IMR-90 (cell line): ENCODE measurements around the gene EVA1C. TPM values are rescaled to one million over a fixed set of nuclear protein-coding genes. Genes with fewer than 3 reads are reported as not detected.
"Not testable (repeated sequence)": the region's sequence is repeated elsewhere in the genome, so short reads cannot be mapped to it uniquely, and the experiment has no call there.

ENCODE experiments used
- ATAC-seq: fragments of 200-7000 bp; cut with Tn5 transposase; 2 replicates; pipeline ENCODE4 v1.9.1; 2020; ENCODE audit warnings: low read depth, mild to moderate bottlenecking, moderate library complexity
- BruUV-seq: library from RNA; stranded (reverse); fragments of 400-500 nt; replicated peaks from 2 replicates; lab custom pipeline; 2021; lab: Mats Ljungman, UMichigan
- CTCF ChIA-PET: fragments of 300-600 bp; formaldehyde crosslinking; extraction: SDS; loops from one replicate; lab custom pipeline; 2021; ENCODE audit warnings: antibody characterized with exemption; lab: Yijun Ruan, JAX
- POLR2A ChIA-PET: fragments of 300-600 bp; sonication (Branson Sonifier 250); formaldehyde crosslinking; loops from one replicate; lab custom pipeline; 2022; ENCODE audit warnings: antibody characterized with exemption; ENCODE audit not compliant: unreplicated experiment; lab: Charles Lee
- DNase-seq: peaks from one replicate; pipeline ENCODE4 v3.0.0; 2013
- H2AFZ ChIP-seq: replicated peaks from 2 replicates; pipeline ENCODE3; 2013; ENCODE audit warnings: low read length, mild to moderate bottlenecking; ENCODE audit not compliant: poor library complexity
- H2AK5ac ChIP-seq: 2 replicates; pipeline ENCODE4 v1.6.1; 2013; ENCODE audit warnings: low read depth, low read length, inconsistent platforms
- H2AK9ac ChIP-seq: replicated peaks from 2 replicates; pipeline ENCODE3; 2013; ENCODE audit warnings: mild to moderate bottlenecking, low read depth, low read length, moderate library complexity; ENCODE audit not compliant: poor library complexity
- H2BK120ac ChIP-seq: 2 replicates; pipeline ENCODE4 v1.6.1; 2013; ENCODE audit warnings: low read depth, low read length, inconsistent platforms
- H2BK15ac ChIP-seq: 3 replicates; pipeline ENCODE4 v1.6.1; 2013; ENCODE audit warnings: low read depth, low read length, inconsistent platforms
- H2BK20ac ChIP-seq: 2 replicates; pipeline ENCODE4 v1.6.1; 2013; ENCODE audit warnings: low read depth, mild to moderate bottlenecking, inconsistent platforms, low read length, moderate library complexity
- H2BK5ac ChIP-seq: 2 replicates; pipeline ENCODE4 v1.6.1; 2013; ENCODE audit warnings: mild to moderate bottlenecking, low read depth, low read length, inconsistent platforms; ENCODE audit not compliant: poor library complexity, severe bottlenecking
- H3K14ac ChIP-seq: replicated peaks from 2 replicates; pipeline ENCODE4 v1.6.1; 2013; ENCODE audit warnings: low read depth, low read length, inconsistent platforms
- H3K18ac ChIP-seq: 2 replicates; pipeline ENCODE4 v1.6.1; 2013; ENCODE audit warnings: low read depth, low read length, control low read depth
- H3K23ac ChIP-seq: 2 replicates; pipeline ENCODE4 v1.6.1; 2013; ENCODE audit warnings: low read depth, low read length, inconsistent platforms
- H3K27ac ChIP-seq: 2 replicates; pipeline ENCODE4 v1.5.1; 2013; ENCODE audit warnings: mild to moderate bottlenecking, control low read depth, low read length; ENCODE audit not compliant: insufficient read depth
- H3K27me3 ChIP-seq: 2 replicates; pipeline ENCODE4 v1.6.1; 2013; ENCODE audit warnings: low read length; ENCODE audit not compliant: control insufficient read depth, insufficient read depth
- H3K36me3 ChIP-seq: 2 replicates; pipeline ENCODE4 v1.6.1; 2013; ENCODE audit warnings: low read length, mixed read lengths; ENCODE audit not compliant: control insufficient read depth, insufficient read depth
- H3K4ac ChIP-seq: 2 replicates; pipeline ENCODE4 v1.6.1; 2013; ENCODE audit warnings: low read depth, low read length, inconsistent platforms
- H3K4me1 ChIP-seq: 2 replicates; pipeline ENCODE4 v1.6.1; 2013; ENCODE audit warnings: low read length, mixed read lengths; ENCODE audit not compliant: control insufficient read depth, insufficient read depth
- H3K4me2 ChIP-seq: 2 replicates; pipeline ENCODE4 v1.6.1; 2013; ENCODE audit warnings: low read depth, mild to moderate bottlenecking, control low read depth, low read length, moderate library complexity
- H3K4me3 ChIP-seq: 2 replicates; pipeline ENCODE4 v1.5.1; 2013; ENCODE audit warnings: low read depth, mild to moderate bottlenecking, control low read depth, low read length, moderate library complexity; ENCODE audit not compliant: insufficient read depth
- H3K56ac ChIP-seq: 2 replicates; pipeline ENCODE4 v1.6.1; 2013; ENCODE audit warnings: low read length, inconsistent platforms; ENCODE audit not compliant: insufficient read depth; ENCODE audit errors: extremely low read depth
- H3K79me1 ChIP-seq, 2 experiments: 2 replicates each; pipeline ENCODE4 v1.6.1; 2013; ENCODE audit warnings: low read length in 2 of 2, inconsistent platforms in 1 of 2, low read depth in 1 of 2
- H3K9ac ChIP-seq: 2 replicates; pipeline ENCODE4 v1.6.1; 2013; ENCODE audit warnings: low read depth, low read length, control low read depth
- H3K9me1 ChIP-seq: 2 replicates; pipeline ENCODE4 v1.6.1; 2013; ENCODE audit warnings: low read length, inconsistent platforms; ENCODE audit not compliant: insufficient read depth
- H3K9me3 ChIP-seq: 2 replicates; pipeline ENCODE4 v1.6.1; 2013; ENCODE audit warnings: low read length; ENCODE audit not compliant: control insufficient read depth, insufficient read depth
- H4K20me1 ChIP-seq: 2 replicates; pipeline ENCODE4 v1.6.1; 2013; ENCODE audit warnings: low read length, inconsistent platforms; ENCODE audit not compliant: insufficient read depth
- H4K5ac ChIP-seq: 2 replicates; pipeline ENCODE4 v1.6.1; 2013; ENCODE audit warnings: mild to moderate bottlenecking, low read depth, low read length, control low read depth
- H4K8ac ChIP-seq, 2 experiments: 2 replicates each; pipeline ENCODE4 v1.6.1; 2013; ENCODE audit warnings: low read depth in 2 of 2, low read length in 2 of 2, control low read depth in 1 of 2, inconsistent platforms in 1 of 2
- H4K91ac ChIP-seq: 2 replicates; pipeline ENCODE4 v1.6.1; 2013; ENCODE audit warnings: low read depth, low read length, inconsistent platforms; ENCODE audit not compliant: insufficient read depth
- FOS ChIP-seq: fragments of 150-350 bp; IDR thresholded peaks from 2 replicates; pipeline ENCODE4 v1.6.1; 2016; ENCODE audit warnings: low read depth, low read length
- MAFK ChIP-seq: IDR thresholded peaks from 2 replicates; pipeline ENCODE4 v1.6.1; 2012; ENCODE audit warnings: low read depth, low read length, improper control_type of control experiment
- MAZ ChIP-seq: IDR thresholded peaks from 2 replicates; pipeline ENCODE4 v1.6.1; 2012; ENCODE audit warnings: low read depth, mild to moderate bottlenecking, low read length, improper control_type of control experiment, moderate library complexity, borderline replicate concordance
- RFX5 ChIP-seq: IDR thresholded peaks from 2 replicates; pipeline ENCODE4 v1.8.0; 2012; ENCODE audit warnings: low read depth, mild to moderate bottlenecking, low read length, moderate library complexity
- SMC3 ChIP-seq: fragments of 150-350 bp; IDR thresholded peaks from 2 replicates; pipeline ENCODE4 v1.6.1; 2016; ENCODE audit warnings: low read depth, mild to moderate bottlenecking, antibody characterized with exemption, low read length, moderate library complexity
- WGBS, 2 experiments: methylation state at CpG; one replicate each; pipeline versions ENCODE4 v1.1.5 to v1.1.7; 2013; ENCODE audit warnings: missing lambda C conversion rate in 2 of 2; ENCODE audit not compliant: insufficient read length in 1 of 2; ENCODE audit errors: extremely low coverage in 2 of 2; 5-methylcytosine and 5-hydroxymethylcytosine counted together
- dilution Hi-C: fragments of 300-500 bp; cut with HindIII; formaldehyde crosslinking; loops from one replicate; pipeline ENCODE4 v1.14.3; 2018; ENCODE audit warnings: low sequenced_read_pairs; ENCODE audit not compliant: unreplicated experiment
- in situ Hi-C: fragments of 300-500 bp; cut with MboI; formaldehyde crosslinking; loops from 3 replicates; pipeline ENCODE4 v1.14.3; 2019; ENCODE audit warnings: low sequenced_read_pairs, inconsistent platforms, mixed read lengths
- intact Hi-C: fragments of 100-400 bp; cut with micrococcal nuclease; formaldehyde crosslinking; loops from 2 replicates; pipeline ENCODE4 v1.10.0; 2022
- polyA plus RNA-seq, 3 experiments: library from polyadenylated mRNA; depleted of rRNA; stranded (reverse); fragments of >200 nt; gene quantifications; 2 replicates each; pipeline ENCODE4 v1.2.3, GENCODE V29; 2012; ENCODE audit warnings: low replicate concordance in 1 of 3
- total RNA-seq: library from RNA; depleted of rRNA; stranded (reverse); fragments of >200 nt; gene quantifications from 2 replicates; pipeline ENCODE4 v1.2.3, GENCODE V29; 2012

Gene EVA1C
- total and polyA plus RNA-seq, 2 of the 4 experiments (the other 2 are of a cell fraction): 0.72 to 1.1 TPM

DNA sequence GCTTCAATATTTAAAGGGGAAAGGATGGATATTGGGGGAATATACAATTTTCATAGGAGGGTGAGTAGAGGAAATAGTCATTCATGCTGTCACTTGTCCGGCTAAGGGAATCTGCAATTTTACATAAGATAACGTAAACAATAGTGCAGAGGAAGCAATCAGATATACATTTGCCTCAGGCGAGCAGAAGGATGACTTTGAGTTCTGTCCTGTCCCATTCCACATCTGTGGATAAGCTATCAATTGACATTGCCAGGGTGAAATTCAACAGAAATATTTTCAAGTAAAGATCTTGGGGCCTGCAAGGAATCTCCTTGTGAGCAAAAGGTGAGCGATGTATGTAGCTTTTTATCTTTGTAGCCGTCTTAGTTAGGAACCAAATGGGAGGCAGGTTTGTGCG, 32.6 kb downstream of the EVA1C start:
- DNase-seq (no peak), ATAC-seq (no peak)
- ChIA-PET POLR2A (no interaction called here), CTCF (no interaction called here)
- Histone ChIP-seq H3K23ac (no peak overlapping the region), H3K4me1 (peaks cover 3% of the 10 kb centered on the region; the same call in 1 of the 2 replicates), H2BK5ac (no peak overlapping the region), H4K91ac (no peak overlapping the region), H3K4ac (no peak overlapping the region), H3K4me3 (no peak overlapping the region), H4K5ac (no peak overlapping the region), H2AK9ac (no peak overlapping the region), H2AFZ (no peak overlapping the region), H3K56ac (no peak overlapping the region), H3K9me3 (no peaks in the 10 kb centered on the region), H2BK15ac (no peak overlapping the region), H3K36me3 (no peaks in the 10 kb centered on the region), H2BK120ac (no peak overlapping the region), H3K9me1 (no peaks in the 10 kb centered on the region; the same call in 1 of the 2 replicates), H3K27me3 (no peaks in the 10 kb centered on the region), H3K9ac (no peak overlapping the region), H3K79me1 (0 out of 4 replicates have a peak, but pooled peaks cover 0 to 3% of the 10 kb centered on the region in 2 experiments), H4K8ac (no peak overlapping the region), H3K14ac (no peak overlapping the region), H3K27ac (no peak overlapping the region), H2BK20ac (no peak overlapping the region), H2AK5ac (no peak overlapping the region), H3K18ac (no peak overlapping the region), H4K20me1 (no peaks in the 10 kb centered on the region), H3K4me2 (no peak overlapping the region)
- WGBS, 2 experiments: 40% methylated on average over 1 of the region's 6 CpGs; no CpG with 5 or more reads in 1 of the 2 experiments
- dilution Hi-C loops (no loop called here), in situ Hi-C loops (no loop called here), intact Hi-C loops (no loop called here)
- TF ChIP-seq SMC3 (no peak), FOS (no peak), MAFK (no peak), RFX5 (no peak), MAZ (no peak)
- BruUV-seq: no TSS peak

DNA sequence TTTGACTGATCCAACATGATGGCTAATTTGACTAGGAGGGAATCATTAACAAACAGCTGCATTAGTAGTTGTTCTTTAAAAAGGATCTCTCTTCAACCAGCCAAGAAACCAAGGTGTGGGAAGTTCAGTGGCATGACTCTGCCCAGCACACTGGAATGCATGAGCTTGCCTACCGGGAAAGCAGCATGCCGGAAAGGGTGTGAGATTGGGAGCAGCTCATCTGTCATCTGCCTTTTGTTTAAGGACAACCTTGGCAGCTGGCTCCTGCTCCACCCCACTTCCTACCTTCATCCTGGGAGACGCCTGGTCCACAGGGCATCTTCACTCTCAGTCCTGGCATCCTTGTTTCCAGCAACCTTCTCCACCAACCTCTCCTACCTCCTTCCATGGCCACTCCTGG, 33.9 kb downstream of the EVA1C start:
- BruUV-seq, H2AFZ ChIP-seq, DNase-seq, CTCF ChIA-PET, H4K8ac ChIP-seq, H2BK5ac ChIP-seq, H3K14ac ChIP-seq, H2BK120ac ChIP-seq, H3K56ac ChIP-seq, H2AK5ac ChIP-seq, H3K9ac ChIP-seq, H3K27ac ChIP-seq, H3K18ac ChIP-seq, H3K36me3 ChIP-seq, H4K20me1 ChIP-seq, H3K4ac ChIP-seq, POLR2A ChIA-PET, H4K91ac ChIP-seq, H3K79me1 ChIP-seq, dilution Hi-C loops, H2BK20ac ChIP-seq, H3K9me1 ChIP-seq, H3K4me3 ChIP-seq, H2AK9ac ChIP-seq, H3K27me3 ChIP-seq, intact Hi-C loops, ATAC-seq, H2BK15ac ChIP-seq, H4K5ac ChIP-seq, H3K23ac ChIP-seq, in situ Hi-C loops, H3K4me2 ChIP-seq, H3K9me3 ChIP-seq: not testable (repeated sequence)
- H3K4me1 ChIP-seq: peaks cover 12% of the 10 kb centered on the region
- whole genome bisulfite sequencing, 2 experiments: 100% methylated on average over 2 of the region's 3 CpGs; no CpG with 5 or more reads in 1 of the 2 experiments
